ENCODE data around the gene WDR62. TPM values are rescaled to one million over a fixed set of nuclear protein-coding genes. Genes with fewer than 3 reads are reported as not detected.

Gene WDR62
- total and polyA plus RNA-seq, 2 donors (not counting 3 experiments of a cell fraction or from before 2014, with no cell fraction given): 8.0 to 13.4 TPM

DNA sequence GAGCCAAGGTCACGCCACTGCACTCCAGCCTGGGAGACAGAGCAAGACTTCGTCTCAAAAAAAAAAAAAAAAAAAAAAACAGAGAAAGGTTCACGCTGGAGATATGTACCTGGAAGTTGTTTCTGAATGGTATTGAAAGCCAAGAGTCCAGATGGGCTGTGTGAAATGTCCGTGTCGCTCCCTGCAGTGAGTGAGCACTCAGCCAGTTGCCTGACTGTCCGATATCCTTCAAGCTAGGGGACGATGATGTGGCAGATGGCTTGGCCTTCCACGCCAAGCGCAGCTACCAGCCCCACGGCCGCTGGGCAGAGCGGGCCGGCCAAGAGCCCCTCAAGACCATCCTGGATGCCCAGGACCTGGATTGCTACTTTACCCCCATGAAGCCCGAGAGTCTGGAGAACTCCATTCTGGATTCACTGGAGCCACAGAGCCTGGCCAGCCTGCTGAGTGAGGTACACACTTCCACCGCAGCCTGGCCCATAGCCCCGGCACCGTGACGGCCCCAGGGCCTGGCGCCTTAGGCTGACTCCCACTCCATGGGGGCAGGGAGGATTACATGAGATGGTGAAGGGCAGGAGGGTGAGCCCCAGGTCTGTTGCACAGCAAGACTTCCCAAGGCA is 44.6 kb downstream of the WDR62 start:
- ChIA-PET CTCF (no interaction called here), POLR2A (no interaction called here)
- Histone ChIP-seq H3K36me3 (ENCODE audit: control insufficient read depth in 2 of 2, extremely low read depth in 1 of 2, insufficient read depth in 2 of 2, low read length in 2 of 2) (peaks cover 3 to 9% of the 10 kb centered on the region in 2 experiments), H3K79me2 (ENCODE audit: control insufficient read depth, insufficient read depth, low read length) (no peaks in the 10 kb centered on the region), H3K4me1 (ENCODE audit: control insufficient read depth, extremely low read depth, insufficient read depth, low read length) (no peaks in the 10 kb centered on the region), H2AFZ (ENCODE audit: low read depth, low read length) (no peak overlapping the region), H3K4me2 (ENCODE audit: insufficient read depth, low read length) (no peak overlapping the region), H3K4me3 (replicated peaks in 1 of 3; ENCODE audit: insufficient read depth in 1 of 3, low read depth in 1 of 3, low read length in 3 of 3) (no peak overlapping the region), H4K20me1 (replicated peaks; ENCODE audit: control insufficient read depth, extremely low read depth, insufficient read depth, low read length) (no peaks in the 10 kb centered on the region), H3K9me3 (replicated peaks; ENCODE audit: control insufficient read depth, insufficient read depth, low read length) (no peaks in the 10 kb centered on the region), H3K9me1 (replicated peaks; ENCODE audit: control insufficient read depth, extremely low read depth, insufficient read depth, low read length) (no peaks in the 10 kb centered on the region), H3K27ac (ENCODE audit: insufficient read depth, low read depth, low read length) (no peak overlapping the region), H3K27me3 (ENCODE audit: control insufficient read depth in 2 of 2, insufficient read depth in 2 of 2, low read length in 2 of 2) (no peaks in the 10 kb centered on the region), H3K9ac (replicated peaks; ENCODE audit: extremely low read depth, insufficient read depth, low read length) (no peak overlapping the region)
- no peak for DNase-seq (ENCODE audit: low read depth, low spot score)
- no peak for TF ChIP-seq FOS (IDR thresholded peaks at IDR 0.05; ENCODE audit: borderline replicate concordance, insufficient read depth, low read length)
- dilution Hi-C loops (cut with MboI; ENCODE audit: extremely low pct_ligation_motif_present, low sequenced_read_pairs) (no loop called here), intact Hi-C loops (cut with micrococcal nuclease) (no loop called here)
- BruUV-seq (replicated peaks): no TSS peak
- FAIRE-seq: no peak

DNA sequence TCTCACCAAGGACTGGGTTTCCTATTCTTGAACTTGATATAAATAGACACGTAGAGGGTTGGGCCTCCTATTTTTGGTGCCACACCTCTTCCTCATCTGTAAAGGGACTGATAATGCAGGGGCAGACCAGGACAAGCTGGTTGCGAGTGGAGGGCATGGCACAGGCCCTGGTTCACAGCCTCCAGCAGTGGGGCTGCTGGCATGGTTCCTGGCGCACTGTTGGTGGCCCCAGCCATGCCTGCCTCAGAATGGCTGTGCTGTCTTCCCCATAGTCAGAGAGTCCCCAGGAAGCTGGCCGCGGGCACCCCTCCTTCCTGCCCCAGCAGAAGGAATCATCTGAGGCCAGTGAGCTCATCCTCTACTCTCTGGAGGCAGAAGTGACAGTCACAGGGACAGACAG is 45.8 kb downstream of the WDR62 start:
- POLR2A ChIA-PET: no interaction called here
- FAIRE-seq (no peak), DNase-seq (ENCODE audit: low read depth, low spot score) (no peak)
- no peaks in the 10 kb centered on the region for H3K79me2 ChIP-seq (ENCODE audit: control insufficient read depth, insufficient read depth, low read length)
- H4K20me1 ChIP-seq (replicated peaks; ENCODE audit: control insufficient read depth, extremely low read depth, insufficient read depth, low read length): no peaks in the 10 kb centered on the region
- no peak overlapping the region for H3K4me3 ChIP-seq (replicated peaks in 1 of 3; ENCODE audit: insufficient read depth in 1 of 3, low read depth in 1 of 3, low read length in 3 of 3)
- H3K27me3 ChIP-seq (ENCODE audit: control insufficient read depth in 2 of 2, insufficient read depth in 2 of 2, low read length in 2 of 2): no peaks in the 10 kb centered on the region
- H3K4me1 ChIP-seq (ENCODE audit: control insufficient read depth, extremely low read depth, insufficient read depth, low read length): no peaks in the 10 kb centered on the region
- H3K36me3 ChIP-seq (ENCODE audit: control insufficient read depth in 2 of 2, extremely low read depth in 1 of 2, insufficient read depth in 2 of 2, low read length in 2 of 2): peaks cover 3 to 9% of the 10 kb centered on the region in 2 experiments
- no peak overlapping the region for H2AFZ ChIP-seq (ENCODE audit: low read depth, low read length)
- no peak overlapping the region for H3K4me2 ChIP-seq (ENCODE audit: insufficient read depth, low read length)
- H3K9me1 ChIP-seq (replicated peaks; ENCODE audit: control insufficient read depth, extremely low read depth, insufficient read depth, low read length): no peaks in the 10 kb centered on the region
- H3K9ac ChIP-seq (replicated peaks; ENCODE audit: extremely low read depth, insufficient read depth, low read length): no peak overlapping the region
- dilution Hi-C loops (cut with MboI; ENCODE audit: extremely low pct_ligation_motif_present, low sequenced_read_pairs): no loop called here
- no peak overlapping the region for H3K27ac ChIP-seq (ENCODE audit: insufficient read depth, low read depth, low read length)
- TF ChIP-seq POLR2A (IDR thresholded peaks at IDR 0.05; ENCODE audit: low read depth, low read length): no peak
- TF ChIP-seq JUN (IDR thresholded peaks at IDR 0.05; ENCODE audit: borderline replicate concordance, insufficient read depth, insufficient read length, low read depth): no peak
- TF ChIP-seq, protein P1, sequence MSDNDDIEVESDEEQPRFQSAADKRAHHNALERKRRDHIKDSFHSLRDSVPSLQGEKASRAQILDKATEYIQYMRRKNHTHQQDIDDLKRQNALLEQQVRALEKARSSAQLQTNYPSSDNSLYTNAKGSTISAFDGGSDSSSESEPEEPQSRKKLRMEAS (IDR thresholded peaks at IDR 0.05; ENCODE audit: insufficient read depth, insufficient read length): no peak
- no peak for TF ChIP-seq POLR2AphosphoS5 (IDR thresholded peaks at IDR 0.05; ENCODE audit: insufficient read depth, low read depth, low read length)
- no peak for TF ChIP-seq EZH2 (IDR thresholded peaks at IDR 0.05; ENCODE audit: borderline replicate concordance, low read depth, low read length, severe bottlenecking)
- TF ChIP-seq, protein P2, sequence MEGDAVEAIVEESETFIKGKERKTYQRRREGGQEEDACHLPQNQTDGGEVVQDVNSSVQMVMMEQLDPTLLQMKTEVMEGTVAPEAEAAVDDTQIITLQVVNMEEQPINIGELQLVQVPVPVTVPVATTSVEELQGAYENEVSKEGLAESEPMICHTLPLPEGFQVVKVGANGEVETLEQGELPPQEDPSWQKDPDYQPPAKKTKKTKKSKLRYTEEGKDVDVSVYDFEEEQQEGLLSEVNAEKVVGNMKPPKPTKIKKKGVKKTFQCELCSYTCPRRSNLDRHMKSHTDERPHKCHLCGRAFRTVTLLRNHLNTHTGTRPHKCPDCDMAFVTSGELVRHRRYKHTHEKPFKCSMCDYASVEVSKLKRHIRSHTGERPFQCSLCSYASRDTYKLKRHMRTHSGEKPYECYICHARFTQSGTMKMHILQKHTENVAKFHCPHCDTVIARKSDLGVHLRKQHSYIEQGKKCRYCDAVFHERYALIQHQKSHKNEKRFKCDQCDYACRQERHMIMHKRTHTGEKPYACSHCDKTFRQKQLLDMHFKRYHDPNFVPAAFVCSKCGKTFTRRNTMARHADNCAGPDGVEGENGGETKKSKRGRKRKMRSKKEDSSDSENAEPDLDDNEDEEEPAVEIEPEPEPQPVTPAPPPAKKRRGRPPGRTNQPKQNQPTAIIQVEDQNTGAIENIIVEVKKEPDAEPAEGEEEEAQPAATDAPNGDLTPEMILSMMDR (IDR thresholded peaks at IDR 0.05; ENCODE audit: extremely low read depth in 1 of 2, insufficient read depth in 1 of 2, low read depth in 1 of 2, low read length in 2 of 2): no peak
- TF ChIP-seq MYC (IDR thresholded peaks at IDR 0.05; ENCODE audit: low read depth, low read length): no peak
- TF ChIP-seq FOS (IDR thresholded peaks at IDR 0.05; ENCODE audit: borderline replicate concordance, insufficient read depth, low read length): no peak
- TF ChIP-seq GATA2 (IDR thresholded peaks at IDR 0.05; ENCODE audit: insufficient read depth, insufficient read length, low read depth, low read length): no peak
- BruUV-seq (replicated peaks): no TSS peak
- H3K9me3 ChIP-seq (replicated peaks; ENCODE audit: control insufficient read depth, insufficient read depth, low read length): no peaks in the 10 kb centered on the region
- intact Hi-C loops (cut with micrococcal nuclease): no loop called here
- CTCF ChIA-PET: interaction anchor here (1.9 kb wide), 1 partner anchor 14 kb away, joined by 5 read pairs; the partner anchor contains the start of gene POLR2I

Measured in endothelial cell of umbilical vein (primary cell).